ENCODE data around the gene PABPN1L. TPM values are rescaled to one million over a fixed set of nuclear protein-coding genes. Genes with fewer than 3 reads are reported as not detected.

Gene PABPN1L
- total and polyA plus RNA-seq, 2 donors (not counting 3 experiments of a cell fraction or from before 2014, with no cell fraction given) = not detected

GRCh38 chr16:88815901-88816589 is 50.4 kb downstream of the PABPN1L start:
- Histone ChIP-seq H4K20me1 (replicated peaks; ENCODE audit: control insufficient read depth, extremely low read depth, insufficient read depth, low read length) (no peaks in the 10 kb centered on the region), H3K9me1 (replicated peaks; ENCODE audit: control insufficient read depth, extremely low read depth, insufficient read depth, low read length) (no peaks in the 10 kb centered on the region), H3K27me3 (ENCODE audit: control insufficient read depth in 2 of 2, insufficient read depth in 2 of 2, low read length in 2 of 2) (no peaks in the 10 kb centered on the region), H3K9ac (replicated peaks; ENCODE audit: extremely low read depth, insufficient read depth, low read length) (no peak overlapping the region), H2AFZ (ENCODE audit: low read depth, low read length) (no peak overlapping the region), H3K36me3 (ENCODE audit: control insufficient read depth in 2 of 2, extremely low read depth in 1 of 2, insufficient read depth in 2 of 2, low read length in 2 of 2) (no peaks in the 10 kb centered on the region), H3K27ac (ENCODE audit: insufficient read depth, low read depth, low read length) (no peak overlapping the region), H3K9me3 (replicated peaks; ENCODE audit: control insufficient read depth, insufficient read depth, low read length) (no peaks in the 10 kb centered on the region), H3K79me2 (ENCODE audit: control insufficient read depth, insufficient read depth, low read length) (peaks cover 4% of the 10 kb centered on the region), H3K4me3 (replicated peaks in 1 of 3; ENCODE audit: insufficient read depth in 1 of 3, low read depth in 1 of 3, low read length in 3 of 3) (no peak overlapping the region), H3K4me1 (ENCODE audit: control insufficient read depth, extremely low read depth, insufficient read depth, low read length) (peaks cover 7% of the 10 kb centered on the region), H3K4me2 (ENCODE audit: insufficient read depth, low read length) (no peak overlapping the region)
- DNase-seq (ENCODE audit: low read depth, low spot score) = peak; percentile 23
- FAIRE-seq = no peak
- dilution Hi-C loops (cut with MboI; ENCODE audit: extremely low pct_ligation_motif_present, low sequenced_read_pairs) = no loop called here
- TF ChIP-seq POLR2A (IDR thresholded peaks at IDR 0.05; ENCODE audit: low read depth, low read length) = no peak
- TF ChIP-seq CTCF (IDR thresholded peaks at IDR 0.05; ENCODE audit: extremely low read depth in 1 of 2, insufficient read depth in 1 of 2, low read depth in 1 of 2, low read length in 2 of 2) = peak; percentile 75 to 82
- ChIA-PET POLR2A (no interaction called here), CTCF (interaction anchor here (0.6 to 4.9 kb wide), 5 partner anchors 12 to 400 kb away, joined by 3 to 50 read pairs (median 3); partner anchors contain the start of genes GALNS and TRAPPC2L)
- BruUV-seq (replicated peaks) = no TSS peak
- intact Hi-C loops (cut with micrococcal nuclease) = loop anchor here (1.0 kb wide), 2 partner anchors 41 to 351 kb away; partner anchors contain the start of gene TRAPPC2L

GRCh38 chr16:88815227-88815626 is 51.2 kb downstream of the PABPN1L start:
- H2AFZ ChIP-seq (ENCODE audit: low read depth, low read length) = no peak overlapping the region
- no peaks in the 10 kb centered on the region for H3K27me3 ChIP-seq (ENCODE audit: control insufficient read depth in 2 of 2, insufficient read depth in 2 of 2, low read length in 2 of 2)
- no peaks in the 10 kb centered on the region for H3K36me3 ChIP-seq (ENCODE audit: control insufficient read depth in 2 of 2, extremely low read depth in 1 of 2, insufficient read depth in 2 of 2, low read length in 2 of 2)
- no TSS peak for BruUV-seq (replicated peaks)
- dilution Hi-C loops (cut with MboI; ENCODE audit: extremely low pct_ligation_motif_present, low sequenced_read_pairs) = no loop called here
- no peaks in the 10 kb centered on the region for H3K9me1 ChIP-seq (replicated peaks; ENCODE audit: control insufficient read depth, extremely low read depth, insufficient read depth, low read length)
- H3K4me1 ChIP-seq (ENCODE audit: control insufficient read depth, extremely low read depth, insufficient read depth, low read length) = peaks cover 15% of the 10 kb centered on the region
- no peak overlapping the region for H3K4me3 ChIP-seq (replicated peaks in 1 of 3; ENCODE audit: insufficient read depth in 1 of 3, low read depth in 1 of 3, low read length in 3 of 3)
- intact Hi-C loops (cut with micrococcal nuclease) = no loop called here
- H4K20me1 ChIP-seq (replicated peaks; ENCODE audit: control insufficient read depth, extremely low read depth, insufficient read depth, low read length) = no peaks in the 10 kb centered on the region
- peaks cover 12% of the 10 kb centered on the region for H3K79me2 ChIP-seq (ENCODE audit: control insufficient read depth, insufficient read depth, low read length)
- no peak overlapping the region for H3K4me2 ChIP-seq (ENCODE audit: insufficient read depth, low read length)
- CTCF ChIA-PET = interaction anchor here (0.6 to 4.9 kb wide), 5 partner anchors 12 to 401 kb away, joined by 3 to 50 read pairs (median 3); partner anchors contain the start of genes GALNS and TRAPPC2L
- FAIRE-seq = no peak
- no peaks in the 10 kb centered on the region for H3K9me3 ChIP-seq (replicated peaks; ENCODE audit: control insufficient read depth, insufficient read depth, low read length)
- no peak overlapping the region for H3K9ac ChIP-seq (replicated peaks; ENCODE audit: extremely low read depth, insufficient read depth, low read length)
- POLR2A ChIA-PET = no interaction called here
- no peak for DNase-seq (ENCODE audit: low read depth, low spot score)
- no peak for TF ChIP-seq GATA2 (IDR thresholded peaks at IDR 0.05; ENCODE audit: insufficient read depth, insufficient read length, low read depth, low read length)
- no peak for TF ChIP-seq MAX (IDR thresholded peaks at IDR 0.05; ENCODE audit: insufficient read depth, insufficient read length)
- TF ChIP-seq POLR2A (IDR thresholded peaks at IDR 0.05; ENCODE audit: low read depth, low read length) = no peak
- TF ChIP-seq MYC (IDR thresholded peaks at IDR 0.05; ENCODE audit: low read depth, low read length) = no peak
- TF ChIP-seq FOS (IDR thresholded peaks at IDR 0.05; ENCODE audit: borderline replicate concordance, insufficient read depth, low read length) = no peak
- no peak for TF ChIP-seq CTCF (IDR thresholded peaks at IDR 0.05; ENCODE audit: extremely low read depth in 1 of 2, insufficient read depth in 1 of 2, low read depth in 1 of 2, low read length in 2 of 2)
- TF ChIP-seq EZH2 (IDR thresholded peaks at IDR 0.05; ENCODE audit: borderline replicate concordance, low read depth, low read length, severe bottlenecking) = no peak
- no peak for TF ChIP-seq JUN (IDR thresholded peaks at IDR 0.05; ENCODE audit: borderline replicate concordance, insufficient read depth, insufficient read length, low read depth)
- no peak for TF ChIP-seq POLR2AphosphoS5 (IDR thresholded peaks at IDR 0.05; ENCODE audit: insufficient read depth, low read depth, low read length)
- H3K27ac ChIP-seq (ENCODE audit: insufficient read depth, low read depth, low read length) = no peak overlapping the region

All from endothelial cell of umbilical vein (primary cell).